A673 (cell line): ENCODE data around the gene TEC. TPM values are rescaled to one million over a fixed set of nuclear protein-coding genes. Genes with fewer than 3 reads are reported as not detected.

Source experiments
- BruUV-seq: library from RNA; stranded (reverse); fragments of 400-500 nt; replicated peaks from 2 replicates; lab custom pipeline; 2021; lab: Mats Ljungman, UMichigan
- CTCF ChIA-PET: fragments of 300-600 bp; sonication (Branson Sonifier 250); formaldehyde crosslinking; loops from one replicate; lab custom pipeline; 2022; ENCODE audit warnings: antibody characterized with exemption; lab: Charles Lee
- POLR2A ChIA-PET: fragments of 300-600 bp; sonication (Branson Sonifier 250); formaldehyde crosslinking; loops from one replicate; lab custom pipeline; 2022; ENCODE audit warnings: antibody characterized with exemption; ENCODE audit not compliant: low non-redundant PET; lab: Charles Lee
- DNase-seq: peaks from one replicate; pipeline ENCODE4 v3.0.0-alpha.2; 2015; ENCODE audit warnings: low spot score
- H3K27ac ChIP-seq: fragments of 200-600 bp; sonication (generic); 2 replicates; pipeline ENCODE4 v1.5.1; 2016; ENCODE audit warnings: mixed run types, low read depth, mild to moderate bottlenecking, mixed read lengths, antibody characterized with exemption, low read length; ENCODE audit not compliant: poor library complexity, severe bottlenecking
- H3K27me3 ChIP-seq: fragments of 200-600 bp; sonication (generic); replicated peaks from 2 replicates; pipeline ENCODE4 v1.6.1; 2017; ENCODE audit warnings: mixed run types, low read depth, mild to moderate bottlenecking, mixed read lengths, antibody characterized with exemption, low read length; ENCODE audit not compliant: insufficient read depth, poor library complexity
- H3K36me3 ChIP-seq: fragments of 200-600 bp; sonication (generic); 2 replicates; pipeline ENCODE4 v1.6.1; 2016; ENCODE audit warnings: mixed run types, mild to moderate bottlenecking, mixed read lengths, antibody characterized with exemption, low read length; ENCODE audit not compliant: insufficient read depth, poor library complexity, severe bottlenecking
- H3K4me1 ChIP-seq: fragments of 200-600 bp; sonication (generic); 2 replicates; pipeline ENCODE4 v1.6.1; 2017; ENCODE audit warnings: mixed run types, mild to moderate bottlenecking, mixed read lengths, antibody characterized with exemption, low read length; ENCODE audit not compliant: insufficient read depth, poor library complexity, severe bottlenecking
- H3K4me3 ChIP-seq: fragments of 200-600 bp; sonication (generic); 2 replicates; pipeline ENCODE4 v1.5.1; 2016; ENCODE audit warnings: low read depth, mixed run types, mild to moderate bottlenecking, mixed read lengths, low read length; ENCODE audit not compliant: poor library complexity, severe bottlenecking
- H3K9me3 ChIP-seq: fragments of 200-600 bp; sonication (generic); 2 replicates; pipeline ENCODE4 v1.6.1; 2016; ENCODE audit warnings: mixed run types, low read depth, mild to moderate bottlenecking, mixed read lengths, antibody characterized with exemption, low read length; ENCODE audit not compliant: poor library complexity, severe bottlenecking
- CTCF ChIP-seq: fragments of 300-800, 200-600 bp; sonication (generic); conservative IDR thresholded peaks from 2 replicates; pipeline ENCODE4 v1.5.1; 2017; ENCODE audit warnings: low read depth, mild to moderate bottlenecking, antibody characterized with exemption, low read length, moderate library complexity, mixed read lengths
- EZH2 ChIP-seq: fragments of 200-600 bp; sonication (generic); IDR thresholded peaks from 2 replicates; pipeline ENCODE4 v1.6.1; 2017; ENCODE audit warnings: borderline replicate concordance, low read depth, mild to moderate bottlenecking, mixed read lengths, antibody characterized with exemption, low read length; ENCODE audit not compliant: poor library complexity, severe bottlenecking
- intact Hi-C: fragments of 100-400 bp; cut with micrococcal nuclease; formaldehyde crosslinking; loops from one replicate; pipeline ENCODE4 v1.10.0; 2022; ENCODE audit not compliant: unreplicated experiment
- total RNA-seq: library from RNA; stranded (reverse); gene quantifications from 2 replicates; pipeline ENCODE4 v1.2.3, GENCODE V29; 2021

Gene TEC
- total RNA-seq, 1 experiment from 2014 or later = 6.8 TPM

GRCh38 chr4:48153791-48154550 is 115.7 kb downstream of the TEC start:
- no peak for TF ChIP-seq EZH2
- no peak for TF ChIP-seq CTCF
- Histone ChIP-seq H3K4me1 (peaks cover 18% of the 10 kb centered on the region), H3K27ac (no peak overlapping the region), H3K9me3 (peaks cover 32% of the 10 kb centered on the region), H3K27me3 (no peaks in the 10 kb centered on the region), H3K4me3 (no peak overlapping the region), H3K36me3 (peaks cover 5% of the 10 kb centered on the region)
- intact Hi-C loops = no loop called here
- BruUV-seq = no TSS peak
- ChIA-PET POLR2A (no interaction called here), CTCF (no interaction called here)
- DNase-seq = no peak

- no peak for TF ChIP-seq CTCF
- intact Hi-C loops = no loop called here
- Histone ChIP-seq H3K36me3 (peaks cover 5% of the 10 kb centered on the region), H3K27ac (no peak overlapping the region), H3K9me3 (peaks cover 32% of the 10 kb centered on the region), H3K4me1 (peaks cover 22% of the 10 kb centered on the region), H3K27me3 (no peaks in the 10 kb centered on the region), H3K4me3 (no peak overlapping the region)
- BruUV-seq = no TSS peak
- CTCF ChIA-PET = no interaction called here
- no peak for DNase-seq
- POLR2A ChIA-PET = no interaction called here
Measured at GRCh38 chr4:48152259-48152658, 117.4 kb downstream of the TEC start.

GRCh38 chr4:48149827-48150370 is 119.7 kb downstream of the TEC start:
- Histone ChIP-seq H3K36me3 (no peaks in the 10 kb centered on the region), H3K27me3 (no peaks in the 10 kb centered on the region), H3K4me1 (peaks cover 36% of the 10 kb centered on the region), H3K27ac (peak overlapping the region; percentile 15), H3K4me3 (no peak overlapping the region), H3K9me3 (peaks cover 17% of the 10 kb centered on the region)
- no TSS peak for BruUV-seq
- intact Hi-C loops = loop anchor here (10.0 kb wide), 1 partner anchor 115 kb away; no protein-coding TSS in a partner anchor
- ChIA-PET POLR2A (no interaction called here), CTCF (no interaction called here)
- DNase-seq = no peak
- TF ChIP-seq EZH2 (no peak), CTCF (no peak)
